T-helper 1 cell treated with Interleukin-12 subunit alpha and Interleukin-12 subunit beta and Interleukin-4 antibody, amounts not matched to agents 30 ng/mL and 1 ng/mL, for 36 hours (primary cell): ENCODE measurements around the gene PHLDA3. TPM values are rescaled to one million over a fixed set of nuclear protein-coding genes. Genes with fewer than 3 reads are reported as not detected.

ENCODE experiments used
- intact Hi-C: fragments of 100-400 bp; cut with micrococcal nuclease; formaldehyde crosslinking; loops from one replicate; pipeline ENCODE4 v1.15.1; 2024
- total RNA-seq: library from RNA; stranded (reverse); gene quantifications from 2 replicates; pipeline ENCODE4 v1.2.3, GENCODE V29; 2022

Gene PHLDA3
- 28.1 and 29.4 TPM in 2 replicates for total RNA-seq

DNA sequence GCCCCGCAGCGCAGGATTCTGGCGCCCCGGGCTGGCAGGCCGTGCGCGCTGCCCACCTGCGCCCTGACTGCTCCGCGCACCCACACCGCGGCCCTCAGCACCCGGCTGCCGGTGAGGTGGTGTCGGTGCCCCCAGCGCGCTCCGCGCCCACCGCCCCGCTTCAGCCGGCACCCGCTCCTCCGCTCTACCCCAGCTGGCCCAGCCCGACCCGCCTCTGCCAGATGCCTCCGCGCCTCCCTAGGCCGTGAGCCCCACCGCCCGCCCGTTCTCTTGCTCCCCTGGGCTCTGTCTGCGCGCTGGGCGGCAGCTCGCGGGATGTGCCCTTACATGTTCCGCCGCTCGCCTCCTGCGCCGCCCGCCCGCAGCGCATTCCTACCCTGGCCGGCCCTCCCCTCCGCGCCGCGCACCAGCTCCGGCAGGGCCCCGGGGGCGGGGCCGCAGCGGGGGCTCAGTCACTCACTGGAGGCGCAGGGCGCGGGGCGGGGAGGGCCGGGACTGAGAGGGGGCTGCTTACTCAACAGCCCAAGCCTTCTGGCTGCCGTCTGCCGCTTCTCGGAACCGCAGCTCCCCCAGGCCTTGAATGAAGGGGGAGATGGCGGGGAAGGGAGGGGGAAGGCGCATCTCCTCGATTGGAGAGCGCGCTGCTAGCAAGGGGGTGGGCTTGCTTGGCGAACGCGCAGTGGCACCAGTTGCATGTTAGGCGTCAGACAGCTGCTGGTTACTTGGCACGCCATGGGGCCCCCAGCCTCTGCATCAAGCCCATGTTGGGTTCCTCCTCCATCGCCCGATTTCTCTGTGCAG, at the start of gene PHLDA3:
TSS of gene PHLDA3 (minus strand) at position 345 of the 801 bp plus-strand sequence. CDS start 402 bp downstream, outside the sequence.
- intact Hi-C loops = loop anchor here (1.0 to 5.0 kb wide), 4 partner anchors 11 to 38 kb away; partner anchors contain the start of gene CSRP1

DNA sequence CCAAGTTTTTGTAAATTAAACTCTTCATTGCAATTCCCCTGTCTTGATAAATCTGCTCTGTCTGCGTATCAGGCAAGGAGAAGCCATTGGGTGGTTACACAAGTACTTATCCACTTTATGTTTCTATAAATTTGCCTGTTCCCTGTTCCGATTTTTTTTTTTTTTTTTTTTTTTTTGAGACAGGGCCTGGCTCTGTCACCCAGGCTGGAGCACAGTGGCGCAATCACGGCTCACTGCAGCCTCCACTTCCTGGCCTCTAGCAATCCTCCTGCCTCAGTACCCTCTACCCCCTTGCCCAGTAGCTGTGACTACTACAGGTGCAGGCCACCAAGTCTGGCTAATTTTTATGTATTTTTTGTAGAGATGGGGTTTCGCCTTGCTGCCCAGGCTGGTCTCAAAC, 49.1 kb upstream of the PHLDA3 start:
- intact Hi-C loops = no loop called here

DNA sequence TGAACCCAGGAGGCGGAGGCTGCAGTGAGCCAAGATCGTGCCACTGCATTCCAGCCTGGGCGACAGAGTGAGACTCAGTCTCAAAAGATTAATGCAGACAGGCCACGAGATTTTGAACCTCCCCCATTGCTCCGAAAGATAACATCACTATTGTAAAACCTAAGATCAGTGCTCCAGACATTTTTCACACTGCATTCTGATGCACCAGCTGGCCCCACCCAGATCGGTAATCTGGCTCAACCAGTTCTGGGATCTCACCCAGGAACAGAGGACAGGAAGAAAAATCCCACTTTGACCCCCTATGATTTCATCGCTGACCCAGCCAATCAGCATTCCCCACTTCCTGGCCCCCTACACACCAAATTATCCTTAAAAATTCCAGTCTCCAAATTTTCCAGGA, 48.6 kb upstream of the PHLDA3 start:
- intact Hi-C loops = no loop called here

DNA sequence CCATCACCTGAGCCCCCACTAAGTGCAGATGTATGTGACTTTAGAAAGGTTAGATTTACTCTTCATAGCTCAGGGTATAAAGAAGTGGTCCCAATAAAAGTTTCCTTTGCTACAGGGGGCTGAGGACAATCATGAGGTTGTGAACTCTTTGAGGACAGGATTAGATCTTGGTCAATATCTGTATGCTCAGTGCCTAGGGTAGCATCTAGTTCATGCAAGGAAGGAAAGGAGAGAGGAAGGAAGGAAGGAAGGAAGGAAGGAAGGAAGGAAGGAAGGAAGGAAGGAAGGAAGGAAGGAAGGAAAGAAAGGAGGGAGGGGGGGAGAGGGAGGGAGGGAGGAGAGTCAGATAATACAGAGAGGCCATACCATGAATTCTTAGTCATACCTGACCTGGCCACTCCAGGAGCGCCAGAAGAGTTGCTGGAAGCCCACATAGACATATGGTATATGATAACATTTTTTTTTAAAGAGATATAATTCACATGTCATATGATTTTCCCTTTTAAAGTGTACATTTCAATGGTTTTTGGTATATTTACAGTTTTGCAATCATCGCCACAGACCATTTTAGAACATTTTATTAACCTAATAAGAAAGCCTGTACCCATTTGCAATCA, 47.6 kb upstream of the PHLDA3 start:
- intact Hi-C loops = no loop called here

DNA sequence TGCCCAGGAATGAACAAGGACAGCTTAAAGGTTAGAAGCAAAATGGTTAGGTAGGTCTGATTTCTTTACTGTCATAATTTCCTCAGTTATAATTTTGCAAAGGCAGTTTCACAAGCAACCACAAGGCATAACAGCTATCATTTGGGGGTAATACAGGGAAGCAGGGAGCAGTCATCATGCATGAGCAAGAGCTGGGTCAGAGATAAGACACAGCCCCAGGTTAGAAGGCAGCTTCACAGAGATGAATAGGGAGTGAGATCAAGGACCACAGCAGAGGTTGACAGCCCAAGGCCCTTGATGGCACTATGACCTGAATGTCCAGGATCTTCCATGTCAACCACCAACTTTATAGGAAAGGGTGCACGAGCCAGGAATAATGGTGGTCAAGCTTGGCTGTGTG, 46.9 kb upstream of the PHLDA3 start:
- intact Hi-C loops = no loop called here

DNA sequence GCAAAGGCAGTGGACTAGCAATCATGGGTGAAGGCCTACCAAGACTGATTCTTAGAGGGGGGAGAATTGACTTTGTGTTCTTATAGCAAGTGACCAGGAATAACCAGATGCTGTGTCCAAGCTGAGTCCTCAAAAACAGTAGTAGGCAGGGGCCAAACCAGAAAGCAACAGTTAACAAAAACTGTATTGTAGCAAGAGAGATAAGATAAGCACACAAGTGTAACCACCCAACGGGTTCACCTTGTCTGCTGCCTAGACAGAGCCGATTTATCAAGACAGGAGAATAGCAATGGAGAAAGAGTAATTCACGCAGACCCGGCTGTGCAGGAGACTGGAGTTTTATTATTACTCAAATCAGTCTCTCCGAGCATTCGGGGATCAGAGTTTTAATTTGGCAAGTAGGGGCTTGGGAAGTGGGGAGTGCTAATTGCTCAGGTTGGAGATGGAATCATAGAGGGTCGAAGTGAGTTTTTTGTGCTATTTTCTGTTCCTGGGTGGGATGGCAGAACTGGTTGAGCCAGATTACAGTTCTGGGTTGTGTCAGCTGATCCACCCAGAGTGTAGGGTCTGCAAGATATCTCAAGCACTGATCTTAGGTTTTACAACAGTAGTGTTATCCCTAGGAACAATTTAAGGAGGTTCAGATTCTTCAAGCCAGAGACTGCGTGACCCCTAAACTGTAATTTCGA, 46.2 kb upstream of the PHLDA3 start:
- intact Hi-C loops = no loop called here

DNA sequence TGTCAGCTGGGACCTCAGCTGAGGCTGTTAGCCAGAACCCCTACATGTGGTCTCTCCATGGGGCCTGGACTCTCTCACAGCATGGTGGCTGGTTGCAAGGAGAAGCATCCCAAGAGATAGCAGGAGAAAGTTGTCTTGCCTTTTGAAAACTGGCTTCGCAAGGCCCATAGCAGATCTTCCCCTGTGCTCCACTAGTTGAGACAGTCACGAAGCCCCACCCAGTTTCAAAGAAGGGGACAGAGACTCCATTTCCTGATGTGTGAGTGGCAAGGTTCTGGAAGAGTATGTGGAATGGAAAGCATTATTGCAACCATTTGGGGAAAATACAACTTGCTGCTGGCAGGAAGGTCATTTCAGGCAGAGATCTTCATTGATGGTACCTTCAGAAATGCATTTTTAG, 45.5 kb upstream of the PHLDA3 start:
- intact Hi-C loops = no loop called here

DNA sequence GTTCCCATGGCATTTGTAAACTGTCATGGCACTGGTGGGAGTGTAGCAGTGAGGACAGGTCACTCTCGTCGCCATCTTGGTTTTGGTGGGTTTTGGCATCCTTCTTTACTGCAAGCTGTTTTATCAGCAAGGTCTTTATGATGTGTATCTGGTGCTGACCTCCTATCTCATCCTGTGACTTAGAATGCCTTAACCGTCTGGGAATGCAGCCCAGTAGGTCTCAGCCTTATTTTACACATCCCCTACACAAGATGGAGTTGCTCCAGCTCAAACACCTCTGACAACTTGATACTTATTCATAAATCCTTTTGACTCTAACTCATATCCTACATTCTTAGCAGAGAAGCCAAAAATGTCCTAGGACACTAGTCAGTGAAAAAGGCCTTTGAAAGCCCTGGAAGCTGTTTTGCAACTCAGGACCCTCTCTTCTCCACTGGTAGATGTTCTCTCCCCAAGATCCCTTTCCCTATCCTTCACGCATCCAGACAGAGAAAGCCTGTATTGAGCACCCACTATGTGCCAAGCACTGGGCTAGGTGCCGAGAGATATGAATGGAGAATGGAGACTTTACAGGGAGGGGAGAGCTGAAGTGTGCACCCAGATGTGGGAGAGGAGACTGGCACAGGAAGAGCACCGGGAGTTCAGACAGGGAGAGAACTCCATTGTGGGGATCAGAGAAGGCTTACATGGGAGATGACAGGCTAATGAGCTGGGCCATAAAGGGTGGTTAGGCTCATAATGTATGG, 44.7 kb upstream of the PHLDA3 start:
- intact Hi-C loops = loop anchor here (1.0 kb wide), 3 partner anchors 31 to 78 kb away; no protein-coding TSS in a partner anchor

DNA sequence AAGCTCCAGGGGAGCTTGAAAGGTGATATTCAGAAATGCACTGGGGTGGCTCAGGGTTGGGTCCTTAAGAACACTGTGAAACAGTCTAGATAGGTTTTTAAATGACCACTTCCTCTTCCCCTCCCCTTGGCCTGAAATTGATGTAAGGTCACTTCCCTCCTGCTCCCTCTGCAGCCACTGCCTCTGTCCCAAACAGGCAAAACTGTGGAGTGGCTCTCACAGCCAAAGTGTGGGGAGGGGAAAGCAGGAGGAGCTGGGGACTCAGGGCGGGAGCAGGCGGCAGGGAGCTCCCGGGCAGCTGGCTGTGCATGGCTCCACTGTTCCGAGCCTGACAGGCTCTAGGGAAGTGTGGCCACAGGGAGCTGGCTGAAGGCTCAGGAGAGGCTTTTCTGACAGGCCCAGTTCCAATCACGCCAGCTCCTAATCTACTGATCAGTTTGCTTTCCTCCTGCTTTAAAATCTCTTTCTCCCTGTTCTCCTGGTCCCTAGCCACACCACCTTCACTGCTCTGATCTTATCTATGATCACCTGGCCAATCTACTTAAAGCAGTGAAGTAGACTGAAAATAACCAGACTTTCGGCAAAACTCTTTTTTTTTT, 43.1 kb upstream of the PHLDA3 start:
- intact Hi-C loops = no loop called here

DNA sequence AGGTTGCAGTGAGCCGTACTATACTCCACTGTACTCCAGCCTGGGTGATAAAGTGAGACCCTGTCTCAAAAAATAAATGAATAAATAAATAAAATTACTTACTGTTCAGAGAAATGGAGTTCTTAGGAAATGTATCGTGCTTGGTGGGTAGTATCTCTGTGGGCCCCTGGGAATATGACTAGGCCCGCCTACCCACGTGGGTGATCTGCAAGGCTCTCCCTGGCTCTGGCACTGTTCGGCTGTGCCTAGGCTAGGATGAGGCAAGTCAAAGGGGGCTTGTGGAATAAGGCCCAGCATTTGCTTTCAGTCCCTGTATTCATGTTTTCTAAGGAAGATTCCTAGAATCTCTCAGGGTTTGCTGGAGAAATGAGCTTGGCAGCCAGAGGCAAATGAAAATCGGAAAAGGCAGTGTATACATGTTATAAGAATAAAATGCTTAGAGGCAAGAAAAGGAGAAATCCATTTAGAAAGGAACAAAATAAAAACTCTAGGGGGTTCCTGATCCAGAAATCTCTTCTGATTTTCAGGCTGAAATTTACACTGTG, 42.5 kb upstream of the PHLDA3 start:
- intact Hi-C loops = no loop called here

DNA sequence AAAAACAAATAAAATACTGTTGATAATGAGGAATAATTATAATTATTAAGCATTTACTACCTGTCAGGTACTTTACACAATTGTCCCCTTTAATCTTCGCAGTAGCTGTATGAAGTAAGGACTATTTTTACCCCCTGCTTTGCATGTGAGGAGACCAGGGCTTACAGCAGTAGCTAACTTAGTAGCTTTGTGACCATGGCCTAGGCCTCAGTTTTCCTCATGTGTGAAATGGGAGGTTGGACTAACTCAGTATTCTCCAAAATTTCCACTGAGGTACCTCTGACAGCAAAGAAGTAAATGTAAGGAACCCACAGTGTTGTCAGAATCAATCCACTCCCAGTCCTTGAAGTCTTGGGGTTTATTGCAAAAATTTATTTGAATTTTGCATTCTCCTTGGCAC, 41.7 kb upstream of the PHLDA3 start:
- intact Hi-C loops = no loop called here

DNA sequence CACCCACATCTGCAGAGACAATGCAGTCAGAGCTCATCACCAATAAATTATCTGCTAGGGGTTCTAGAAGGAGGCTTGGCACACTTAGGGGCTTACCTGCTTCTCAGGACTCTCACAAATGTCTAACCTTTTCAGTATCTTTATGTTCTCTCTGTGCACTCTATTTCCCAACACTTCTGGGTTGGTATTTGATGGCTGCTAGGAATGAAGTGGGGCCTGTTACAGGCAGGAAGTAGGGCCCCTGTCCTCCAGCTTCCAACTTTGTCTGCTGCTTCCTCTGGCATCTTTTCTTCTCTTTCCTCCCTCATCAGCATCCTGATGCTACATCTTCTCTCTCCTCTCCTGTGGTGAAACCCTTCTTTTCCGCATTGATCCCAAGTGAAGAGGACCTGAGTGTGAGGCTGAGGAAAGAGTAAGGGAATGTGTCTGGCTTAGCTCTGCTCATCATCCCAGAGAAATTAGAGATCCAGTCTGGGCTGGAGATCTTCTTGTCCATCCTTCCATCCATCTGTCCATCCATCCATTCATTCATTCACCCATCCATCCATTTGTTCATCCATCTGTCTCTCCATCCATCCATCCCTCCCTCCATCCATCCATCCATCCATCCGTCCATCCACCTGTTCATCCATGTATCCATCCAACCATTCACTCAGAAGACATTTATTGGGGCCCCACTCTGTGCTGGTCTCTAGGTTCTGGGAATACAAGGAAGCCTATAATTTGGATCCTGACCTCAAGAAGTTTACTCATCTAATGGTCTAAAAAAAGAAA, 40.8 kb upstream of the PHLDA3 start:
- intact Hi-C loops = loop anchor here (5.0 kb wide), 2 partner anchors 42 to 487 kb away; partner anchors contain the start of genes KIF21B and PHLDA3

DNA sequence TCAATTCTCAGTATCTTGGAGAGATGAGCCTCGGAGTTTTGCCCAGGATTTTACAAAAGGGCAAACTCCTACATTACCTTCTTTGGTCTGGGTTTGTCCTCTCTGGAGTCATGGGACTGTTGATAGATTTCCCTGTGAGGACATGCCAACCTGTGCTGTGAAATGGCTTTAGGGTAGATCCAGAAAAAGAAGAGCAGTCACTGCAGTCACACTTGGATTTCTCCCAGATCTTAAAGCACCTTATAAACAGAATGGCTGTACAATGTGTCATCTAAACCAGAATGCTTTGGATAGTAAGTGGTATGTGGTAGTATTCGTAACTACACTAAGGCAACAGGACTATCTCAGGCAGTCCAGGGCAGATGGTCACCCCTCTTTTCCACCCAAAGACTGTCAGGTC, 39.8 kb upstream of the PHLDA3 start:
- intact Hi-C loops = loop anchor here (5.0 kb wide), 2 partner anchors 42 to 487 kb away; partner anchors contain the start of genes KIF21B and PHLDA3

DNA sequence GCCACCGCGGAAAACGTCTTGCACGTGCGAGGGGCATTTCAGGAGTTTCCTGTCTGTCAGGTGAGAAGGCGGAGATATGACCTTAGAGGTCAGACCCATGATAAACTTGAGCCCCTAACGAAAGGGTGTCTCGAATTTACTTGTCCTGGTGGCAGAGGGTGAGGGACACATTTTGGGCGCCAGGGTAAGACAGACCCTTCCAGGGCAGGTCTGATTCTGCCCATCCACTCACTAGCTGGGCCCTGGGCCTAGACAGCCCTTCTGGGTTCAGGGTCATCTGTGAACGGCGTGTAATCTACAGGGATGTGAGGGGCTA, 38.3 kb upstream of the PHLDA3 start:
- intact Hi-C loops = loop anchor here (1.0 to 5.0 kb wide), 6 partner anchors 25 to 485 kb away; partner anchors contain the start of genes IPO9, KIF21B and PHLDA3

DNA sequence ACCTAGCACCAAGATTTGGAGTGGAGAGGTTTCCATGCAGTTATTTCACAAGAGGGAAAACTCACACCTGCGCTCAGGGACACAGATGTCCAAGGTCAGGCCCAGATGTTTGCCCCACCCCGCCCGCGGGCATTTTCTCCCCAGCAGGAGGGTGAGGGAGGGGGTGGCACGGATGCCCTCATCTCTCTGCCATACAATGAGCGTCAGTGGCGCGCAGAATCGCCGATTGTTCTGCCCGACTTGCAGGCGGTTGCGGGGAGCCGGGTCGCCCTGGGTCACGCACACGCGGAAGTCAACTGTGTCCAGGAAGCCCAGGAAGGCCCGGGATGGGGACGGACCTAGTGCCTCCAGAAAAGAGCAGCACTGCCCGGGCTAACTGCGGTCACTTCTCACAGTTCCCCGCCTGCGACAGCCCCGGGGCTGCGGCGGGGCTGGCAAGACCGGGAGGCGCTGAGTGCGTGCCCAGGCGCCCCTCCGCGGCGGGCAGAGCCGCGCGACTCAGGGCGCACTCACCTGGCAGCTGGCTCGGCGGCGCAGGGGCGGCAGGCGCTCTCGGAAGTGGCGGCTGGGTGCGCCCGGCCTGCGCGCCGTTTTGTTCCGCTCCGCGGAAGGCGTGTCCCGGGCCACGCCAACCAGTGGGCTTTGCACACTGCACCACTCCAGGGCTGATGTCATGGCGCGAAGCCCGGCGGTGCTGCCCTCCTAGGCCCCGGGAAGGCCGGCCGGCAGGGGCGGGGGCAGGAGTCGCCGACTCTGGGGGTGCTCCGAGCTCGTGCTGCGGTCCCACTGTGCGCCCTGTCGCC, 37.8 kb upstream of the PHLDA3 start, which contains the start of gene CSRP1:
TSS of gene CSRP1 (minus strand) at position 567 of the 803 bp plus-strand sequence. CDS start 10,820 bp downstream, outside the sequence.
- intact Hi-C loops = loop anchor here (1.0 to 5.0 kb wide), 6 partner anchors 24 to 484 kb away; partner anchors contain the start of genes IPO9, KIF21B and PHLDA3

DNA sequence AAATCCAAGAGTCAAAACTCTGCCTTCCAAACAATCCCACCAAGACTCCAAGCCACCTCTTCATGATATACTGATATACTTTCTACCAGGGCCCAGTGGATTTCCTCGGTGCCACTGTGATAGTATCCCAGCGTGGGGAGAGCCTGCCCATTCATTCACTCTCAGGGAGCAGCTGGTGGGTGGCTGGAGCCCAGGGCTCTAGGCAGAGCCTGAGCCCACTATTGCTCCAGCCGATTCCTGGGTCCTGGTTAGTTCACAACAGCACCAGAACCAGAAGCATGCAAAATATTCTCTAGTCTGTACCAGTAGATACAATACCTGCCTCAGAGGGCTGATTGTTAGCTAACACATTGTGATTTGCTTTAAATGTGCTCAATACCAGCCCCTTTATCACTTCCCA, 37.1 kb upstream of the PHLDA3 start:
- intact Hi-C loops = loop anchor here (2.0 to 5.0 kb wide), 3 partner anchors 39 to 484 kb away; partner anchors contain the start of genes IPO9, KIF21B and PHLDA3

DNA sequence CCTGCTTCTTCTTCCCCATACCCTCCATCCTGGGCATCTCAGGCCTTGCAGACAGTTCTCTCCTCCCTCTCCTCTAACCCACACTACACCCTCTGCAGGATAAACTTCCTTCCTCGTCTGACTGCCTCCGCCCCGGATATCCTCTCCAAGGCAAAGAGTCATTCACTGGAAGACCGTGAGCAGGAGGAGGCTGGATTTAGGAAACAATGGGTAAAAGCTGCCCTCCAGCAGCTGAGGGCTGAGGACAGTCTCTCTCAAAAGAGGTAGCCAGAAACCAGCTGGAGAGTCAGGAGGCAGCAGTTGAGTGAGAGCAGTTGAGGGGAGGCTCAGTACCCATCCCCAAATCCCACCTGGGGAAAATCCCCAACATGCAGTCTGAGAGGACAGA, 36.5 kb upstream of the PHLDA3 start:
- intact Hi-C loops = loop anchor here (5.0 kb wide), 2 partner anchors 38 to 483 kb away; partner anchors contain the start of genes KIF21B and PHLDA3

DNA sequence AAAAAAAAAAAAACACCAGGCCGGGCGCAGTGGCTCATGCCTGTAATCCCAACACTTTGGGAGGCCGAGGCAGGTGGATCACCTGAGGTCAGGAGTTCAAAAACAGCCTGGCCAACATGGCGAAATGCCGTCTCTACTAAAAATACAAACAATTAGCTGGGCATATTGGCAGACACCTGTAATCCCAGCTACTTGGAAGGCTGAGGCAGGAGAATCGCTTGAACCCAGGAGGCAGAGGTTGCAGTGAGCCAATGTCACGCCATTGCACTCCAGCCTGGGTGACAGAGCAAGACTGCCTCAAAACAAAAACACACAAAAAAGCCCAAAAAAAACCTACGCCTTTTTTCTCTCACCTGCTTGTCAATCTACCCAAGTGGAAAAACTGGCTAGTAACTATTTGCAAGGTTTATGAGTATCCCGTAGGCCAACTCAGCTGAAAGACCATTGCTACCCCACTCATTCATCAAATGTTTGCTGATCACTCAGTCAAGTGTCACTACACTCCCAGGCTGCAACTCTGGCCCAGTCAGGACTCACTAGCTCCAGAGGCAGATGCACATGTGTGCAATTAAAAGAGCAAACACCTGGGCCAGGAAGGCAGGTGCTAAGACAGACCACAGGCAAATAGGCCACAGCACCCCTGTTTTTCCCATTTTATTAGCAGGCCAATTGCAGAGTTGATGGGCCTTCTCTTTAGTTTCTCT, 36.0 kb upstream of the PHLDA3 start:
- intact Hi-C loops = loop anchor here (1.0 to 5.0 kb wide), 3 partner anchors 14 to 483 kb away; partner anchors contain the start of genes KIF21B and PHLDA3
